HepG2 (cell line): ENCODE results near the gene MAN1B1. TPM values are rescaled to one million over a fixed set of nuclear protein-coding genes. Genes with fewer than 3 reads are reported as not detected.

ENCODE experiments used
- CBX1 ChIP-seq: IDR thresholded peaks from one replicate; pipeline ENCODE4 v1.6.1; 2016; ENCODE audit warnings: antibody characterized with exemption, low read depth
- CENPT ChIP-seq: sonication (generic); formaldehyde crosslinking; IDR thresholded peaks from 2 replicates; pipeline ENCODE4 v1.8.0; 2022; ENCODE audit warnings: low read depth, mild to moderate bottlenecking, moderate library complexity, missing genetic modification reagents
- ELF4 ChIP-seq: sonication (generic); formaldehyde crosslinking; IDR thresholded peaks from 2 replicates; pipeline ENCODE4 v1.5.0; 2020; ENCODE audit warnings: missing genetic modification reagents, mild to moderate bottlenecking, moderate library complexity, borderline replicate concordance
- FOXA1 ChIP-seq, 2 experiments: fragments of 450-650 bp in 1 of 2; sonication (generic) in 1 of 2; formaldehyde crosslinking in 1 of 2; IDR thresholded peaks; 2 replicates each; pipeline versions ENCODE4 v1.4.0 to v1.6.1; 2016 to 2020; ENCODE audit warnings: missing genetic modification reagents in 1 of 2
- FOXP1 ChIP-seq, 2 experiments: fragments of 450-650 bp in 1 of 2; IDR thresholded peaks; 2 replicates each; pipeline ENCODE4 v1.6.1; 2017 to 2018; ENCODE audit warnings: antibody characterized with exemption in 1 of 2
- NCOA1 ChIP-seq: sonication (generic); formaldehyde crosslinking; IDR thresholded peaks from 2 replicates; pipeline ENCODE4 v1.9.0; 2021; ENCODE audit warnings: missing genetic modification reagents
- NFE2L1 ChIP-seq: sonication (generic); formaldehyde crosslinking; IDR thresholded peaks from 2 replicates; pipeline ENCODE4 v1.4.0; 2020; ENCODE audit warnings: missing genetic modification reagents, mild to moderate bottlenecking, borderline replicate concordance
- PAF1 ChIP-seq: IDR thresholded peaks from 2 replicates; pipeline ENCODE4 v1.6.1; 2016; ENCODE audit warnings: missing genetic modification reagents, missing compliant biosample characterization
- SMARCE1 ChIP-seq: fragments of 450-650 bp; IDR thresholded peaks from 2 replicates; pipeline ENCODE4 v1.6.1; 2017; ENCODE audit warnings: borderline replicate concordance
- SP4 ChIP-seq: sonication (generic); formaldehyde crosslinking; IDR thresholded peaks from 2 replicates; pipeline ENCODE4 v1.8.1; 2023; ENCODE audit warnings: mild to moderate bottlenecking, missing genetic modification reagents
- U2AF2 ChIP-seq: fragments of 200-400 bp; formaldehyde crosslinking; IDR thresholded peaks from 2 replicates; pipeline ENCODE4 v1.6.1; 2017; ENCODE audit warnings: low read depth, mild to moderate bottlenecking, low read length
- ZC3H4 ChIP-seq: sonication (generic); formaldehyde crosslinking; IDR thresholded peaks from 2 replicates; pipeline ENCODE4 v1.4.0; 2020; ENCODE audit warnings: missing genetic modification reagents, borderline replicate concordance
- ZNF292 ChIP-seq: sonication (generic); formaldehyde crosslinking; IDR thresholded peaks from 2 replicates; pipeline ENCODE4 v1.8.1; 2022; ENCODE audit warnings: mild to moderate bottlenecking, low read depth, missing genetic modification reagents, borderline replicate concordance
- ZNF619 ChIP-seq: sonication (generic); formaldehyde crosslinking; IDR thresholded peaks from 2 replicates; pipeline ENCODE4 v1.4.0; 2020; ENCODE audit warnings: mild to moderate bottlenecking, missing genetic modification reagents
- polyA plus RNA-seq, 8 experiments: library from polyadenylated mRNA; depleted of rRNA in 3 of 8; stranded (reverse) in 7 of 8; unstranded in 1 of 8; fragments of >200 nt; fragmentation: Illumina TruSeq in 4 of 8; extraction: Trizol in 4 of 8; gene quantifications; 2 replicates each; pipeline versions ENCODE4 v1.2.1 to v1.2.3, GENCODE V29; 2011 to 2016; ENCODE audit warnings: low read depth in 4 of 8, missing spikeins in 1 of 8, mixed read lengths in 1 of 8; ENCODE audit not compliant: insufficient read depth in 1 of 8
- total RNA-seq, 5 experiments: library from RNA; depleted of rRNA; stranded (reverse); fragments of >200 nt; fragmentation: Illumina TruSeq; extraction: Trizol; gene quantifications; 2 replicates each; pipeline ENCODE4 v1.2.3, GENCODE V29; 2016; ENCODE audit warnings: low read depth in 1 of 5
- TF ChIP-seq, protein P1 (sequence below): sonication (generic); formaldehyde crosslinking; IDR thresholded peaks from 2 replicates; pipeline ENCODE4 v1.8.0; 2022; ENCODE audit warnings: missing genetic modification reagents, mild to moderate bottlenecking, borderline replicate concordance
- TF ChIP-seq, protein P2 (sequence below): sonication (generic); formaldehyde crosslinking; IDR thresholded peaks from 2 replicates; pipeline ENCODE4 v1.5.0; 2020; ENCODE audit warnings: missing genetic modification reagents
- TF ChIP-seq, protein P3 (sequence below): sonication (generic); formaldehyde crosslinking; IDR thresholded peaks from 2 replicates; pipeline ENCODE4 v1.9.0; 2021; ENCODE audit warnings: missing genetic modification reagents, mild to moderate bottlenecking, borderline replicate concordance
- TF ChIP-seq, protein P4 (sequence below), 2 experiments: sonication (generic) in 1 of 2; formaldehyde crosslinking in 1 of 2; IDR thresholded peaks; 2 replicates each; pipeline versions ENCODE4 v1.4.0 to v1.6.1; 2018 to 2020; ENCODE audit warnings: missing genetic modification reagents in 2 of 2, borderline replicate concordance in 1 of 2, low read depth in 1 of 2, mild to moderate bottlenecking in 1 of 2, missing biosample characterization in 1 of 2
- TF ChIP-seq, protein P5 (sequence below): sonication (generic); formaldehyde crosslinking; IDR thresholded peaks from 2 replicates; pipeline ENCODE4 v1.4.0; 2020; ENCODE audit warnings: mild to moderate bottlenecking, missing genetic modification reagents, borderline replicate concordance

MAN1B1 gene
- total and polyA plus RNA-seq, 2 of the 13 experiments (the other 11 are each of a cell fraction or from before 2014, with no cell fraction given) = 48.9 to 59.5 TPM

DNA sequence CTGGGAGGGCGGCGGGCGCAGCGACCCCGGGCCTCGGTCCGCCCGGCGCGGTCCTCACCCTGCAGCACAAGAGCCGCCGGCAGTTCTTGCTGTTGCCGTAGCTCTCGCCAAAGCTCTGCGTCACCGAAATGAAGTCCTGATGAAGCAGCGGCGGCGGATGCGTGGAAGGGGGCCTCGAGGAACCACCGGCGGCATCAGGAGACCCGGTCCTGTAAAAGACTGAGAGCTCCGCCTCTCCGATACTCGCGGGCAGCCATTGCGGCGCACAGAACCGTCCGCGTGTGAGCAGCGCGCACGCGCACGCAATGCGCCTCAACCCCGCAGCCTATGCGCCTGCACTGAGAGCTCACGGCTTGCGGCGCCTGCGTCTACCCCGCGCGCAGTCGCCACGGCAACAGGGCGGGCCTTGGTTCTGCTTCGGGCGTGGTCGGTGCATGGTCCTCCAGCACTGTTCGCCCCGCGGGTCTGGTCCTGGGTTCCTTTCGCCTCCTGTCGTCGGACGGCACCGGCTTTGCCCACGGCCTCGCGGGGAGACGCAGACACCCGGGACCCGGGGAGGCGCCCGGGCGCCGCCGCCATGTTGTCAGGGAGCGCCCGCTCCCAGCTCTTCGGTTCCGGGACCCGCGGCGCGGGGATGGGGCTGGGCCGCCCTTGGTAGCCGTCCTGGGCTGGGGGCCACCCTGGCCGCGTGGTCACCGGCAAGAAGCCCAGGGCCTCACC is 42.8 kb downstream of the MAN1B1 start (continued):
- TF ChIP-seq, protein P1, sequence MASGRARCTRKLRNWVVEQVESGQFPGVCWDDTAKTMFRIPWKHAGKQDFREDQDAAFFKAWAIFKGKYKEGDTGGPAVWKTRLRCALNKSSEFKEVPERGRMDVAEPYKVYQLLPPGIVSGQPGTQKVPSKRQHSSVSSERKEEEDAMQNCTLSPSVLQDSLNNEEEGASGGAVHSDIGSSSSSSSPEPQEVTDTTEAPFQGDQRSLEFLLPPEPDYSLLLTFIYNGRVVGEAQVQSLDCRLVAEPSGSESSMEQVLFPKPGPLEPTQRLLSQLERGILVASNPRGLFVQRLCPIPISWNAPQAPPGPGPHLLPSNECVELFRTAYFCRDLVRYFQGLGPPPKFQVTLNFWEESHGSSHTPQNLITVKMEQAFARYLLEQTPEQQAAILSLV (CRISPR knock-in tag) = no peak
- no peak for TF ChIP-seq ZNF292 (CRISPR knock-in tag)
- TF ChIP-seq CBX1 = no peak
- TF ChIP-seq PAF1 = no peak
- TF ChIP-seq SP4 (CRISPR knock-in tag) = no peak; the same call in 1 of the 2 replicates
- TF ChIP-seq, protein P2, sequence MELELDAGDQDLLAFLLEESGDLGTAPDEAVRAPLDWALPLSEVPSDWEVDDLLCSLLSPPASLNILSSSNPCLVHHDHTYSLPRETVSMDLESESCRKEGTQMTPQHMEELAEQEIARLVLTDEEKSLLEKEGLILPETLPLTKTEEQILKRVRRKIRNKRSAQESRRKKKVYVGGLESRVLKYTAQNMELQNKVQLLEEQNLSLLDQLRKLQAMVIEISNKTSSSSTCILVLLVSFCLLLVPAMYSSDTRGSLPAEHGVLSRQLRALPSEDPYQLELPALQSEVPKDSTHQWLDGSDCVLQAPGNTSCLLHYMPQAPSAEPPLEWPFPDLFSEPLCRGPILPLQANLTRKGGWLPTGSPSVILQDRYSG (CRISPR knock-in tag) = no peak
- no peak for TF ChIP-seq ZC3H4 (CRISPR knock-in tag)
- TF ChIP-seq, protein P3, sequence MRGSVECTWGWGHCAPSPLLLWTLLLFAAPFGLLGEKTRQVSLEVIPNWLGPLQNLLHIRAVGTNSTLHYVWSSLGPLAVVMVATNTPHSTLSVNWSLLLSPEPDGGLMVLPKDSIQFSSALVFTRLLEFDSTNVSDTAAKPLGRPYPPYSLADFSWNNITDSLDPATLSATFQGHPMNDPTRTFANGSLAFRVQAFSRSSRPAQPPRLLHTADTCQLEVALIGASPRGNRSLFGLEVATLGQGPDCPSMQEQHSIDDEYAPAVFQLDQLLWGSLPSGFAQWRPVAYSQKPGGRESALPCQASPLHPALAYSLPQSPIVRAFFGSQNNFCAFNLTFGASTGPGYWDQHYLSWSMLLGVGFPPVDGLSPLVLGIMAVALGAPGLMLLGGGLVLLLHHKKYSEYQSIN = no peak
- no peak for TF ChIP-seq NCOA1 (CRISPR knock-in tag)
- TF ChIP-seq NFE2L1 (CRISPR knock-in tag) = no peak
- TF ChIP-seq CENPT (CRISPR knock-in tag) = no peak
- peak; percentile 94; the same call in 1 of the 2 replicates for TF ChIP-seq U2AF2
- no peak for TF ChIP-seq FOXA1 (IDR thresholded peaks at IDR 0.05)
- TF ChIP-seq FOXA1 (CRISPR knock-in tag; IDR thresholded peaks at IDR 0.05) = no peak; the same call in 1 of the 2 replicates
- TF ChIP-seq, protein P4, sequence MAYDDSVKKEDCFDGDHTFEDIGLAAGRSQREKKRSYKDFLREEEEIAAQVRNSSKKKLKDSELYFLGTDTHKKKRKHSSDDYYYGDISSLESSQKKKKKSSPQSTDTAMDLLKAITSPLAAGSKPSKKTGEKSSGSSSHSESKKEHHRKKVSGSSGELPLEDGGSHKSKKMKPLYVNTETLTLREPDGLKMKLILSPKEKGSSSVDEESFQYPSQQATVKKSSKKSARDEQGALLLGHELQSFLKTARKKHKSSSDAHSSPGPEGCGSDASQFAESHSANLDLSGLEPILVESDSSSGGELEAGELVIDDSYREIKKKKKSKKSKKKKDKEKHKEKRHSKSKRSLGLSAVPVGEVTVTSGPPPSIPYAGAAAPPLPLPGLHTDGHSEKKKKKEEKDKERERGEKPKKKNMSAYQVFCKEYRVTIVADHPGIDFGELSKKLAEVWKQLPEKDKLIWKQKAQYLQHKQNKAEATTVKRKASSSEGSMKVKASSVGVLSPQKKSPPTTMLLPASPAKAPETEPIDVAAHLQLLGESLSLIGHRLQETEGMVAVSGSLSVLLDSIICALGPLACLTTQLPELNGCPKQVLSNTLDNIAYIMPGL (CRISPR knock-in tag; IDR thresholded peaks at IDR 0.05; ENCODE audit: borderline replicate concordance in 1 of 2, low read depth in 1 of 2) = peak; percentile 58 to 59; a peak in 2 of 4 replicates
- TF ChIP-seq FOXP1 (IDR thresholded peaks at IDR 0.05) = no peak
- TF ChIP-seq FOXP1 (CRISPR knock-in tag; IDR thresholded peaks at IDR 0.05) = no peak
- peak; percentile 51; the same call in 1 of the 2 replicates for TF ChIP-seq ZNF619 (CRISPR knock-in tag)
- no peak for TF ChIP-seq ELF4 (CRISPR knock-in tag)
- no peak for TF ChIP-seq SMARCE1
- TF ChIP-seq, protein P5, sequence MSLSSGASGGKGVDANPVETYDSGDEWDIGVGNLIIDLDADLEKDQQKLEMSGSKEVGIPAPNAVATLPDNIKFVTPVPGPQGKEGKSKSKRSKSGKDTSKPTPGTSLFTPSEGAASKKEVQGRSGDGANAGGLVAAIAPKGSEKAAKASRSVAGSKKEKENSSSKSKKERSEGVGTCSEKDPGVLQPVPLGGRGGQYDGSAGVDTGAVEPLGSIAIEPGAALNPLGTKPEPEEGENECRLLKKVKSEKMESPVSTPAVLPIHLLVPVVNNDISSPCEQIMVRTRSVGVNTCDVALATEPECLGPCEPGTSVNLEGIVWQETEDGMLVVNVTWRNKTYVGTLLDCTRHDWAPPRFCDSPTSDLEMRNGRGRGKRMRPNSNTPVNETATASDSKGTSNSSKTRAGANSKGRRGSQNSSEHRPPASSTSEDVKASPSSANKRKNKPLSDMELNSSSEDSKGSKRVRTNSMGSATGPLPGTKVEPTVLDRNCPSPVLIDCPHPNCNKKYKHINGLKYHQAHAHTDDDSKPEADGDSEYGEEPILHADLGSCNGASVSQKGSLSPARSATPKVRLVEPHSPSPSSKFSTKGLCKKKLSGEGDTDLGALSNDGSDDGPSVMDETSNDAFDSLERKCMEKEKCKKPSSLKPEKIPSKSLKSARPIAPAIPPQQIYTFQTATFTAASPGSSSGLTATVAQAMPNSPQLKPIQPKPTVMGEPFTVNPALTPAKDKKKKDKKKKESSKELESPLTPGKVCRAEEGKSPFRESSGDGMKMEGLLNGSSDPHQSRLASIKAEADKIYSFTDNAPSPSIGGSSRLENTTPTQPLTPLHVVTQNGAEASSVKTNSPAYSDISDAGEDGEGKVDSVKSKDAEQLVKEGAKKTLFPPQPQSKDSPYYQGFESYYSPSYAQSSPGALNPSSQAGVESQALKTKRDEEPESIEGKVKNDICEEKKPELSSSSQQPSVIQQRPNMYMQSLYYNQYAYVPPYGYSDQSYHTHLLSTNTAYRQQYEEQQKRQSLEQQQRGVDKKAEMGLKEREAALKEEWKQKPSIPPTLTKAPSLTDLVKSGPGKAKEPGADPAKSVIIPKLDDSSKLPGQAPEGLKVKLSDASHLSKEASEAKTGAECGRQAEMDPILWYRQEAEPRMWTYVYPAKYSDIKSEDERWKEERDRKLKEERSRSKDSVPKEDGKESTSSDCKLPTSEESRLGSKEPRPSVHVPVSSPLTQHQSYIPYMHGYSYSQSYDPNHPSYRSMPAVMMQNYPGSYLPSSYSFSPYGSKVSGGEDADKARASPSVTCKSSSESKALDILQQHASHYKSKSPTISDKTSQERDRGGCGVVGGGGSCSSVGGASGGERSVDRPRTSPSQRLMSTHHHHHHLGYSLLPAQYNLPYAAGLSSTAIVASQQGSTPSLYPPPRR (CRISPR knock-in tag) = peak; percentile 56
